HG03175 (cell line): ENCODE results near the gene OGFR.
A peak's percentile ranks its signal among the peaks of the same experiment; 100 is the strongest.

Source experiments
- ATAC-seq: cut with Tn5 transposase; IDR thresholded peaks from one replicate; pipeline ENCODE4 v1.9.1; 2021; ENCODE audit warnings: mild to moderate bottlenecking, moderate library complexity; ENCODE audit not compliant: unreplicated experiment

The OGFR gene

DNA sequence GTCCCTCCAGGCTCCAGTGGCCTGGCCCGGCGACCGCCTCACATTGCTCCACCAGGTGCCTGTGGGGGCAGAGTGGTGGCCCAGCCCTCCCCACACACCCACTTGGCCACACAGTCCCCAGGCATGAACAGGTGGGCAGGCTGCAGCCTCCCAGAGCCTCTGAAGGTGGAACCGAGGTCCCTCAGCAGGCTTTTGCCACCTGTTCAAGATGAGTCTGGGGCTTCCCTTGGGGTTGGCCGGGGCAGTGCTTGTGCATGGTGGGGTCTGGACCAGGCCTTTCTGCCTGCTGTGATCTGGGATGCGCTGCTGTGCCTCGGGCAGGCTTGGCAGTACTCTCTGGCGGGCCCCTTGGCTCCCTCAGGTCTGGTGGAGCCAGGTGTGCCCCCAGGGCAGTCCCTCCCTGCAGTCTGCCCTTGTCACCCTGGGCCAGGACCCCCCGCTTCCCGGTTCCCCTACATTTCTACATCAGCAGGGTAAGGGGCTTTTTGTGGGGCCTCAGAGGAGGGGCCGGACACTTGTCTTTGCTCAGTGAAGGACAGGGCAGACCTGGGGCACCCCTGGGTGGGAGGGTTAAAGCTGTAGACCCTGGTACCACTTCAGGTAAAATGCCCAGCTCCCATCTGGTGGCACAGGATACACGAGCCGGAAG, 9.5 kb downstream of the OGFR start:
- ATAC-seq, result no peak

DNA sequence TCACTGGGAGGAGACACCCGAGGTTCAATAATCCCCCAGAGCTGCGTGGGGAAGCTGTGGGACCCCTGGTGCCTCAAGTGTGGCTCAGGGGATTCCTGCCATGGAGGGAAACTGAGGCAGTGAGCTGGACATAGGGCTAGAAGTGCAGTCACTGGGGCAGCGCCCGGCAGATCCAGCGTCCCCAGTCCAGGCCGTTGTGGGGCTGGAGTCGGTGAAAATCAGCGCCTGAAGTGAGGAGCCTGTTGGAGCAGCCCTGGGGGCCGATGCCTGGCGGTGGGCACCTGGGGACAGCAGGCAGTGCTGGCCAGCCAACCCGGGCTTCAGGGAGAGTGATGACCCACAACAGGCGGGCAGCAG, 10.1 kb downstream of the OGFR start:
- ATAC-seq, result no peak

DNA sequence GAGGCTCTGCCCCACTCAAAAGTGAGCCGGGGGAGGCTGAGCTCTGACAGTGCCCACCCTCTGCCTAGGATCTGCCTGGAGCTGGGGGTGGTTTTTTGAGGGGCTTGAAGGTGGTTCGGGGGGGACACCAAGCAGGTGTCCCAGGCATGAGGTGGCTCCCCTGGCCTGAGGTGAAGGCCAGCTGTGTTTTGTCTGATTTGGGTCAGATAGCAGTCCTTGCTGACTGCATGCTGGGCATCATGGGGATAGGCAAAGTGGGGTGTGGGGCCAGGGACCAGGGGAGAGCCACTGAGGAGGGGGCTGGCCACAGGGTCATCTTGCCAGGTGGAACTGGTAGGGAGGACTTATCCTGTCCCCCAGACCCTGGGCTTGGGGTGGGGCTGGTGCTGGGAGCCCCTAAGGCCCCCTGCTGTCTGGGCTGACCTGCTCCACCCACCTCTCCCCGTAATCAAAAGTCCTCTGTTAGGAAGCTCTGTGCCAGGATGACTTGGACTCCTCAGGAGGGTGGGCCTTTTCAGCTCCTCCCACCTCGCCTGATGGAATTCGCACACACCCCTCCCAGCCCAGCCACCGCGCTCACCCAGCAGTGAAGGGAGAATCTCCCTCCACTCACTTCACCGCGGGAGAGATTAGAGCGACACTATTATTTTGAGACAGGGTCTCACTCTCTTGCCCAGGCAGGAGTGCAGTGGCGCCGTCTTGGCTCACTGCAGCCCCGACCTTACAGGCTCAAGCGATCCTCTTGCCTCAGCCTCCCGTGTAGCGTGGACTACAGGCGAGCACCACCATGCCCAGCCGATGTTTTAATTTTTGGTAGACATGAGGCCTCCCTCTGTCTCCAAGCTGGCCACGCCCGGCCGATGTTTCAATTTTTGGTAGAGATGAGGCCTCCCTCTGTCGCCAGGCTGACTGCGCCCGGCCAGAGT, 10.7 kb downstream of the OGFR start:
- no peak for ATAC-seq

- ATAC-seq, result no peak
Observed at GRCh38 chr20:62816031-62816883, 11.6 kb downstream of the OGFR start.

DNA sequence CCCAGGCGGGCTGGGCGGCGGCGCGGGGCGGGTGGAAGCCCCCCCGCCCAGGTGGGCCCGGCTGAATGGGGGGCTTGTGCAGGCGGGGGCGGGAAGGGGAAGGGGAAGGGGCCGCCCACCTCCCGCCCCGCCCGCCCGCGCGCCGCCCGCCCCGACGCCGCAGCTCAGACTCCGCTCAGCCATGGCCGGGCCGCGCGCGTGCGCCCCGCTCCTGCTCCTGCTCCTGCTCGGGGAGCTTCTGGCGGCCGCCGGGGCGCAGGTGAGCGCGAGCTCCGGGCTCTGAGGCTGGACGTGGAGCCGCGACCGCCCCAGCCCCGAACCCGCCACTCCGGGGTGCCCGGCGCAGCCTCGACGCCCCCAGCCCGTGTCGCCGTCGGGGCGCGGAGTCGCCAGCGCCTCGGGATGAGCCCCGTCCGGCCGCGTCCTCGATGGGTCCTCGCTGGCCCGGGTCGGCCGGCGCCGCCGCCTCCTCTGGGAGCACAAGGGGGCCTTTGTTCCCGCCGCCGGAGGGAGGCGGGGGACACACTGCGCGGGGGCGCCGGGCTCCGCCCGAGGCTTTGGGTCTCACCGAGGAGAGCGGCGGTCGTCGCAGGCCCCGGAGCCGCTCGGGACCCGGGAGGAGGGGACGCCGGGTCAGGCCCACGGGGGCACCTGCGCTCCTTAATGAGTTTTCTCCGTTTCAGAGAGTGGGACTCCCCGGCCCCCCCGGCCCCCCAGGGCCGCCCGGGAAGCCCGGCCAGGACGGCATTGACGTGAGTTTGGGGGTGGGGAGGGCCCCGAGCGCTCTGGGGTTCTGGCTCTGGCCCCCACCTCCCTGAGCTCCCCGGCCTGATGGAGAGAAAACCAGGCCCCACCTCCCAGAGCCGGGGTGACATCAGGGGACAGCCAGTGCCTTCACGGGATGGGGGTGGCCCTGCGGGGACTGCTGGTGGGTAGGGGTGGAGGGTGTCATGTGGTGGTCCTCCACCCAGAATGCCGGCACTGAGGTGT, 12.5 kb downstream of the OGFR start, which contains the start of gene COL9A3:
Gene COL9A3, plus strand, starts transcription at position 167 of the 990 bp plus-strand sequence. Its CDS starts 15 bp downstream, at position 182.
- no peak for ATAC-seq

DNA sequence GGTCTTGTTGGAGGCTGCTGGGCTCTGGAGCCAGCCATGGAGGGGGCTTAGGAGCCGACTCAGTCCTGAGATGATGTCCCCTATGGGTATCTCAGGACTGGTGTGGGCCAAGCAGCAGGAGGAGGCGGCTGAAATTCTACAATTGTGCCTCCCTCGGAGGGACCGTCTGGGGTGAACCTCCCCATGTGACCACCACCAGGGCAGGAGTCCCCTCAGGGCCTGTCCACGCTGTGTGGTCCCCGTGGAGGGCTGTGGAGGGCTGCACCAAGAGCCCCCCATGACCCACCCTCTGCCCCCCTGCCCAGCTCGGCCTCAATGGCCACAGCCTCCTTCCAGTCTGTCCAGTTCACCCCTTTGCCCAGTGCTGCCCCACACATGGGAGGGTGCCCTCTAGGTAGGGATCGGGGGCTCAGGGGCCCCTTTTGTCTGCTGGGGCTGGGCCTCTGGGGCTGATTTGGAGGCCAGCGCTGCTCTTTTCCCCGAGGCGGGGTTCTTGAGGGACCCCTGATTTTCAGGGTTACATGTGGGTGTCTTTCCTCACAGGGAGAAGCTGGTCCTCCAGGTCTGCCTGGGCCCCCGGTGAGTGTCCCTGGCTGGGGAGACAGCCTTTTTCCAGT, 13.4 kb downstream of the OGFR start:
- no peak for ATAC-seq

GRCh38 chr20:62818592-62819493, 14.2 kb downstream of the OGFR start:
- ATAC-seq, result no peak

GRCh38 chr20:62819494-62820174, 15.0 kb downstream of the OGFR start:
- ATAC-seq, result no peak

GRCh38 chr20:62820208-62820961, 15.8 kb downstream of the OGFR start:
- no peak for ATAC-seq

DNA sequence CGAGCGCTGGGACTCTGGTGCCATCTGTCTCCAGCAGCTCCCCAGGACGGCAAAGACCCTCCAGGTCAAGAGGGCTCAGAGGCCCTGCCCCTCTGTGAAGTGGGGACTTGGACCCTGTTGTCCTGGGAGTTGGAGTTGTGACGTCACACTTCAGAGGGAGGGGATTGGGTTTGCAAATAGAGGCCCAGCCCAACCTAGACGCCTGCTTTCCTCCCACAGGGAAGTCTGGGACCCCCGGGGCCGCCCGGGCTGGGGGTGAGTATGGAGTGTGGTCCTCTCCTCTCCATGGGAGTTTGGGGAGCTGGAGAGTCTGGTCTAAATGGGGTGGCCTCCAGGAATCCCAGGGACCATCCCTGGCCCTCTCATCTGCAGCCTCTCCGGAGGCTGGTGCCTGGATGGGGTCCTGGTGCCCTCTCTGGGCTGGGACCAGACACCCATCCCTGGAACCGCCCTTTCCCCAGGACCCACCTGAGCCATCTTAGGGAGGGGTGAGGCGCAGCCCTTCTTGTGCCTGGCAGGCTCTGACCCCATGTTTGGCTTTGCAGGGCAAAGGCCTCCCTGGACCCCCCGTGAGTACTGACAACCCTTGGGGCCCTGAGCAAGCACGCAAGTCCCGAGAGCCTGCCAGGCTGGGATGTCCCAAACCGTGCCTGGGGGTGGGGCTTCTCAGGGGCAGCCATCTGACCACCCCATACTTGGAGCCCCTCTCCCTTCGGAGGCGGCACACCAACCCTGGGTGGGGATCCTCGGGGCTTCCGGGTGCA, 16.5 kb downstream of the OGFR start:
- ATAC-seq, result no peak

DNA sequence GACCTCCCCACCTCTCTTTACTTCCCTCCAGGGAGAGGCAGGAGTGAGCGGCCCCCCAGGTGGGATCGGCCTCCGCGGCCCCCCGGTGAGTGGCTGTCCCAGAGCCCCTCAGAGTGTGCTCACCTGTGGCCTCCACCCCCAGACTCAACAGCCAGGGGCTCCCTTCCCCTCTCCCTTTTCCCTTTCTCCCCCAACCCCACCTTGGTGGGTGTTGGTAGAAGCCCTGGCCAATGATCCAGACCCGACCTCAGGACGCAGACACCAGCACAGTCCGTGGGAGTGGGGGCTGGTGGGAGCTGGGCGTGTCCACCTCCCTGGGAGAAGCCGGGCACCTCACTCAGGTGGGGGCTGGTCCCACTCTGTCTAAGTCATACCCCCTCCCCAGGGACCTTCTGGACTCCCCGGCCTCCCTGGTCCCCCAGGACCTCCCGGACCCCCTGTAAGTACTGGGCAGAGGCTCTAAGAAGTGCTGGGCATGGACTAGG, 17.1 kb downstream of the OGFR start:
- no peak for ATAC-seq

DNA sequence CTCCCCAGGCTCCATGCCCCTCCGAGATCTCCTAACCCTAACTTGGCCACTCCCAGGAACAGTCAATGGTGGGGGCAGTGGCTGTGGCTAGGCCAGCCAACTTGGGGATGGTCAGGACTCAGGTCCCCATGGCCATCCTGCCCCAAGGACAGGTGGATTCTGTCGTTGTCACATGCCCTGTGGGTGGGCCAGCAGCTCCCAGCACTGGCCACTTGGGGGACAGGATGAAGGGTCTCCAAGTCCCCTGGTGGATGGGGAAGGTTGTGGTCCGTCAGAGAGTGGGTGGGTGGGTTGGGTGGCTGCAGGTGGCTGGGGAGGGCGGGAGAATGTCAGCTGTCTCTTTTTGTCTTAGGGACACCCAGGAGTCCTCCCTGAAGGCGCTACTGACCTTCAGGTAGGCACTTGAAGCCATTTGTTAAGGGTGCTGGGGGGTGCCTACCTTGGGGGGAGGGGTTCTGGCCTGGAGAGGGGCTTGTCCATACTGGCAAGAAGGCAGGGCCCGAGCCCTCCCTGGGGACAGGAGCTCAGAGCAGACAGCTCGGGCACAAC, 17.7 kb downstream of the OGFR start:
- no peak for ATAC-seq

GRCh38 chr20:62822788-62823651, 18.4 kb downstream of the OGFR start:
- peak; percentile 58 for ATAC-seq

DNA sequence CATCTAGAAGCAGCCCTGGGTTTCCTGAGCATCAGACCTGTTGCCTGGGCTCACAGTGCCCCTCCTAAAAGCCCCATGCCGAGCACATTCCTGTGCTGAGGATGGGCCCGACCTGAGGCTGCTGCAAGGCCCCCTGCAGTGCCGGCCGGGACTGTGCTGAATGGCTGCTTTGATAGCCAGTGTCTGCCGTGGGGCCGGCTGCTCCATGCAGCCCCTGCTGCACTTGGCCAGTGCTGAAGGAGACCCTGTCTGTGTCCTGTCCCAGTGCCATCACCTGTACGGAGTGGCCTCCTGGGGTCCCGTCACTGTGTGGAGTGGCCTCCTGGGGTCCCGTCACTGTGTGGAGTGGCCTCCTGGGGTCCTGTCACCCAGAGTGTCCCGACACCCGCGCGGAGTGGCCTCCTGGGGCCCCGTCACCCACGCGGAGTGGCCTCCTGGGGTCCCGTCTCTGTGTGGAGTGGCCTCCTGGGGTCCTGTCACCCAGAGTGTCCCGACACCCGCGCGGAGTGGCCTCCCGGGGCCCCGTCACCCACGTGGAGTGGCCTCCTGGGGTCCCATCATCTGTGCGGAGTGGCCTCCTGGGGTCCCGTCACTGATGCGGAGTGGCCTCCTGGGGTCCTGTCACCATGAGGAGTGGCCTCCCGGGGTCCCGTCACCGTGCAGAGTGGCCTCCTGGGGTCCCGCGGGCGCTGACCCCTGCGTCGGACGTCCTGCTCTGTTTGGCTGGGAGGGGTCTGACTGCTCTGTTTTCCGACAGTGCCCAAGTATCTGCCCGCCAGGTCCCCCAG, 19.2 kb downstream of the OGFR start:
- ATAC-seq, result no peak
